SU-DHL-6 (cell line): ENCODE data around the gene GMPPA.

Source experiments
- CTCF ChIP-seq: fragments of 200-600 bp; sonication (generic); IDR thresholded peaks from one replicate; pipeline ENCODE4 v1.5.1; 2017; ENCODE audit warnings: antibody characterized with exemption, mild to moderate bottlenecking, low read length, moderate library complexity; ENCODE audit not compliant: insufficient read depth, poor library complexity, severe bottlenecking
- EZH2phosphoT487 ChIP-seq: fragments of 200-600 bp; sonication (generic), shearing (Covaris generic); conservative IDR thresholded peaks from 2 replicates; pipeline ENCODE4 v1.6.1; 2018; ENCODE audit warnings: mild to moderate bottlenecking, antibody characterized with exemption, low read length, moderate library complexity, mixed read lengths

GRCh38 chr2:219514196-219514761 lies 15.6 kb downstream of the GMPPA start, which contains the start of gene ASIC4:
- TF ChIP-seq EZH2phosphoT487 (no peak), CTCF (no peak)
